ENCODE results near the gene IRF2BP1.
A peak's percentile ranks its signal among the peaks of the same experiment; 100 is the strongest.

IRF2BP1 gene

GRCh38 chr19:45885556-45886426 lies at the start of gene IRF2BP1:
Gene IRF2BP1 (minus strand): TSS chr19:45886141. CDS start chr19:45885774, 367 bp downstream.
- DNase-seq: peak; percentile 82 to 92 (median 86)

GRCh38 chr19:45935267-45935666 lies 49.3 kb upstream of the IRF2BP1 start:
- no peak for DNase-seq

GRCh38 chr19:45934551-45935230 lies 48.8 kb upstream of the IRF2BP1 start:
- no peak for DNase-seq

DNA sequence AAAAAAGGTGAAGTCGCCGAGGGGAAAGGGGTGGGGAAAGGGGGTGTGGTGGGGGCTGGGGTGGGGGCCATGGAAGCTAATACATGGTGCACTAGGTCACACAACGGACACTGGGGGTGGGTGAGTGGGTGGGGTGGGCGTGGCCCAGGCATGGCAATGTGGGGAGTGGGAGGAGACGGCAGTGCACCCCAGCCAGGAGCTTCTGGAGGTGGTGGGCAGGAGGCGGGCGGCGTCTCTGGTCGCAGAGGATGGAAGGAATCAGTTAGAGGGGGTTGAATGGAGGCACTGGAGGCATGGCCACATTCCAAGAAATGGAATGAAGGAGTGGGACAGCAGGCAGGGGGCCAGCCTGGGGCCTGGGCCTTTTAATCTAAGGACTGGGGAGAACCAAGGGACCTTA lies 47.8 kb upstream of the IRF2BP1 start:
- no peak for DNase-seq

DNA sequence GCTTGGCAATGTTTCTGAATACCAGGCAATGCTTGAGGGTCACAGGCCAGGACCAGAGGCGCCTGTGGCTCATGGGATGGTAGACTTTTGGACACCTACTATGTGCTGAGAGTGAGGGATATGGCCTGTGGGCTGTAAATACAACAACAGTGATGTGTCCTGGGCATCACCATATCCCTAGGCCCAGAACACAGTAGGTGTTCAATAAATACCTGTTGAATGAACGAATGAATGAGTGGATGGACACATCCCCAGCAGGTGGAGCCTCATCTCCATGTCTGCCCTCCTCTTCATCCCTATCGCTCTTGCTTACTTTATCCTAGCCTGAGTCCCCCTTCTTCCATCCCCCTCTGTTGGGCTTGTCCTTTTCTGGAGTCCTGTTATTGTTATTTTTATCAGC lies 45.1 kb upstream of the IRF2BP1 start:
- DNase-seq: no peak

DNA sequence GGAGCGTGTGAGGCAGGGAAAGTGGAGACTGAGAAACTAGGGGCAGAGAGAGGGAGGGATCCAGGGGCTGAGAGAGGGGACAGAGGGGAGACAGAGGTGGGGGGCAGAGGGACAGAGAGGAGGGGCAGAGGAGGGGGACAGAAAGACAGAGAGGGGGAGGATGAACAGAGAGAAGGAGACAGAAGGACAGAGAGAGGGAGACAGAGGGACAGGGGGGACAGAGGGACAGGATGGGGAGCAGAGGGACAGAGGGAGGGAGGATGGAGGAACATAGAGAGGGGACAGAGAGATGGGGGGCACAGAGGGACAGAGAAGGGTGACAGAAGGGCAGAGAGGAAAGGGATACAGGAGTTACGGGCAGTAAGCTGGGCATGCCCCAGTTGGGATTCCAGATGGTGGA lies 43.3 kb upstream of the IRF2BP1 start:
- DNase-seq: no peak

- DNase-seq: peak; percentile 73 to 89 (median 86)
Observed at GRCh38 chr19:45927565-45928261, 41.8 kb upstream of the IRF2BP1 start.

- DNase-seq: no peak
Observed at GRCh38 chr19:45924891-45925447, 39.0 kb upstream of the IRF2BP1 start.

GRCh38 chr19:45922281-45922680 lies 36.3 kb upstream of the IRF2BP1 start:
- no peak for DNase-seq

DNA sequence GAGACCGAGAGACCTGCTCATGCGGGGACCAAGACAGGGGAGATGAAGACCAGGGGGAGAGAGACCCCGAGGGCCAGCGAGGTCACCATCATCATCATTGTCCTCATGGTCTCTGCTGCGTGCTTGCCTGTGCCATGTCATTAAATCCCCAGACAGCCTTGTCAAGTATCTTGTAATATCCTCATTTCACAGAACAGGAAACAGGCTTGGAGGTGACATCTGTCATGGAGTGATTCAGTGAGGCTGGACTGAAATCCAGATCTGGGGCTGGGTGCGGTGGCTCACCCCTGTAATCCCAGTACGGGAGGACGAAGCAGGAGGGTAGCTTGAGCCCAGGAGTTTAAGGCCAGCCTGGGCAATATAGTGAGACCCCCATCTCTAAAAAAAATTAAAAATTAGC lies 34.5 kb upstream of the IRF2BP1 start:
- no peak for DNase-seq

DNA sequence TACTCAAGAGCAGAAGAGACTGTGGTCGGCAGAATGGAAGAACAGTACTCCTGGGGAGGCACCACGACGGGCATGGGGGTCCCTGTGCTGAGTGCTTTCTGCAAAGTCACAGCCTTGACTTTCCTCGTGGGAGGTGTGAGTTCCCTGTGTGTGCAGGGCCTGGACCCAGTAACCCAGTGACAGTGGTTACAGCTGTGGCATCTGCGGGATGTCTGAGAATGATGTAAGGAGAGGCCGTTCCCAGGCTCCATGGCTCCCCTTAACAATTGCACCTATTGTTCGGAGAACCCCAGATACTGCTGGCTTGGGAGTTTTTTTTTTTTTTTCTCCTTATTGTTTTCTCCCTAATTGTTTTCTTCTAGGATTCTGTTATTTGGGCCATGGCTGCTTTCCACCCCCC lies 33.7 kb upstream of the IRF2BP1 start:
- no peak for DNase-seq

- DNase-seq: no peak
Observed at GRCh38 chr19:45918721-45919120, 32.8 kb upstream of the IRF2BP1 start.

GRCh38 chr19:45917421-45918091 lies 31.6 kb upstream of the IRF2BP1 start:
- DNase-seq: no peak

GRCh38 chr19:45913874-45914830 lies 28.2 kb upstream of the IRF2BP1 start, which contains the start of gene NANOS2:
Gene NANOS2 (minus strand): TSS chr19:45914778. CDS start chr19:45914693, 85 bp downstream.
- DNase-seq: no peak

DNA sequence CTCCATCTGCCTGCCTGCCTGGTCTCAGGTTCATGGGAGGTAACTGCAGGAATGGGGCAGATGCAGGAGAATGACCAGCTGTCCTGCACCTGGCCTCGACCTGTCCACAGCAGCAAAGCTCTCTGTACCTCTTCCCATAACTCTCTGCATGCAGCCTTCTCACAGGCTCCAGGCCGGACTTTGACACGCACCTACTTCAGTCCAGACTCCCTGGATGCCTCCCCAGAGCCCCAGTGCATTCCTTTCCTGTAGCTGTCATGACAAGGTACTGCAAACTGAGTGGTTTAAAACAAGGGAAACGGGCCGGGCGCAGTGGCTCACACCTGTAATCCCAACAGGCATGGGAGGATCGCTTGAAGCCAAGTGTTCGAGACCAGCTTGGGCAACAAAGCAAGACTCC lies 25.4 kb upstream of the IRF2BP1 start:
- DNase-seq: no peak

GRCh38 chr19:45908956-45909355 lies 23.0 kb upstream of the IRF2BP1 start:
- no peak for DNase-seq

DNA sequence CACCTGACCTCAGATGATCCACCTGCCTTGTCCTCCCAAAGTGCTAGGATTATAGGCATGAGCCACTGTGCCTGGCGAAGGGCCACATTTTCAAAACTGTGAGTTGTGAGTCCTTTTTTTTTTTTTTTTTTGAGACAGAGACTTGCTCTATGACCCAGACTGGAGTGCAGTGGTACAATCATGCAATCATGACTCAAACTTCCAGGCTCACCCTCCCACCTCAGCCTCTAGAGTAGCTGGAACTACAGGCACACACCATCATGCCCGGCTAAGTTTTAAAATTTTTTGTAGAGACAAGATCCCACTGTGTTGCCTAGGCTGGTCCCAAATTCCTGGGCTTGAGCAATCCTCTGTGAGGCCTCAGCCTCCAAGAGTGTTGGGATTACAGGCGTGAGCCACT lies 20.3 kb upstream of the IRF2BP1 start:
- no peak for DNase-seq

DNA sequence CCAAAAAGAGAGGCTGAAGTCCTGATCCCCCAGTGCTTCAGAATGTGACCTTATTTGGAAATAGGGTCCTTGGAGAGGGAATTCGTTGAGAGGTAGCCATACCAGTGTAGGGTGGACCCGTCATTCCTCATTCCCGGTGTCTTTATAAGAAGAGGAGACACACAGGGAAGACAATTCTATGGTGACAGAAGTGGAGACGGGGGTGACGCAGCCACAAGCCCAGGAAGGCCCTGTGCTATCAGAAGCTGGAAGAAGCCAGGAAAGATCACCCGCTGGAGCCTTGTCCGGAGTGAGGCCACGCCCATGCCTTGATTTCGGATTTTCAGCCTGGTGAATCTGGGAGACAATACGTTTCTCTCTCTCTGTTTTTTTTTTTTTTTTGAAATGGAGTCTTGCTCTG lies 19.1 kb upstream of the IRF2BP1 start:
- DNase-seq: no peak

GRCh38 chr19:45902651-45903625 lies 17.0 kb upstream of the IRF2BP1 start:
- peak; percentile 97 to 99 (median 98) for DNase-seq
